HUES6 (cell line): ENCODE data around the gene EGFL7.

Experiments
- H3K27ac ChIP-seq: 2 replicates; pipeline ENCODE4 v1.7.0; 2013; ENCODE audit warnings: low read depth, mild to moderate bottlenecking, low read length, inconsistent platforms
- H3K27me3 ChIP-seq: 2 replicates; pipeline ENCODE4 v1.6.1; 2013; ENCODE audit warnings: low read length; ENCODE audit not compliant: control insufficient read depth, insufficient read depth
- H3K36me3 ChIP-seq: 2 replicates; pipeline ENCODE4 v1.6.1; 2013; ENCODE audit warnings: low read length; ENCODE audit not compliant: control insufficient read depth, insufficient read depth
- H3K4me1 ChIP-seq: 2 replicates; pipeline ENCODE4 v1.6.1; 2013; ENCODE audit warnings: low read length; ENCODE audit not compliant: control insufficient read depth, insufficient read depth
- H3K4me3 ChIP-seq: 2 replicates; pipeline ENCODE4 v1.5.1; 2013; ENCODE audit warnings: low read depth, low read length
- H3K9ac ChIP-seq: one replicate; pipeline ENCODE4 v1.6.1; 2013; ENCODE audit warnings: mild to moderate bottlenecking, low read length
- H3K9me3 ChIP-seq: 2 replicates; pipeline ENCODE4 v1.6.1; 2013; ENCODE audit warnings: low read depth, low read length; ENCODE audit not compliant: control insufficient read depth, insufficient read depth

EGFL7 gene

GRCh38 chr9:136646827-136647711 lies 15.6 kb upstream of the EGFL7 start:
- H3K27ac ChIP-seq = no peak overlapping the region
- no peak overlapping the region for H3K9ac ChIP-seq
- no peak overlapping the region for H3K4me3 ChIP-seq

DNA sequence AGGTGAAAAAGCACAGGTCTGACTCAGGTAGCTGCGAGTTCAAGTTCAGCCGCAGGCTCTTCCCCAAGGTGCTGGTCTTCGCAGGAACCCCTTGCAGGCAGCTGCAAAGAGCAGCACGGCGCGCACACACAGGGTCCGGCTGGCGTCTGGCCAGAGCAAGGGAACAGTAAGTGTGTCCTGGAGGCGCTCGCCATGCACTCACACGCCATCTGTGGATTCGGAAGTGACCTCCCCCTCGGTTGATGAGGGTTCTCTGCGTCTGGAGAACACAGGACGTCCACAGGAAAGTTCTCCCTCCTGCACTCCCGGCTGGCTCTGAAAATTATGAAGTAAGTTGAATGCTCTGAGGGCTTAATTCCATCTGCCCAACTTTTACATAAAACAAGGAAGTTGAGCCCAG lies 14.0 kb upstream of the EGFL7 start:
- peaks cover 20% of the 10 kb centered on the region; the same call in 1 of the 2 replicates for H3K4me1 ChIP-seq
- no peaks in the 10 kb centered on the region for H3K36me3 ChIP-seq
- no peak overlapping the region for H3K4me3 ChIP-seq
- H3K27me3 ChIP-seq = peaks cover 6% of the 10 kb centered on the region
- no peak overlapping the region for H3K9ac ChIP-seq
- H3K9me3 ChIP-seq = no peaks in the 10 kb centered on the region
- H3K27ac ChIP-seq = no peak overlapping the region

More at GRCh38 chr9:136646827-136647711, 15.6 kb upstream of the EGFL7 start:
- Histone ChIP-seq H3K36me3 (no peaks in the 10 kb centered on the region), H3K4me1 (peaks cover 22% of the 10 kb centered on the region; the same call in 1 of the 2 replicates), H3K9me3 (no peaks in the 10 kb centered on the region), H3K27me3 (peaks cover 15% of the 10 kb centered on the region)

- no peak overlapping the region for H3K4me3 ChIP-seq
- no peak overlapping the region for H3K27ac ChIP-seq
- H3K4me1 ChIP-seq = peaks cover 11% of the 10 kb centered on the region; the same call in 1 of the 2 replicates
- H3K36me3 ChIP-seq = no peaks in the 10 kb centered on the region
- H3K9ac ChIP-seq = no peak overlapping the region
- H3K27me3 ChIP-seq = no peaks in the 10 kb centered on the region
- no peaks in the 10 kb centered on the region for H3K9me3 ChIP-seq
Observed at GRCh38 chr9:136650021-136650420, 12.7 kb upstream of the EGFL7 start.

- no peak overlapping the region for H3K9ac ChIP-seq
- H3K9me3 ChIP-seq = no peaks in the 10 kb centered on the region
- no peaks in the 10 kb centered on the region for H3K27me3 ChIP-seq
- no peaks in the 10 kb centered on the region for H3K36me3 ChIP-seq
- no peak overlapping the region for H3K27ac ChIP-seq
- H3K4me3 ChIP-seq = no peak overlapping the region
- peaks cover 11% of the 10 kb centered on the region; the same call in 1 of the 2 replicates for H3K4me1 ChIP-seq
Observed at GRCh38 chr9:136650648-136651047, 12.1 kb upstream of the EGFL7 start.

GRCh38 chr9:136651860-136652259 lies 10.9 kb upstream of the EGFL7 start:
- peaks cover 2% of the 10 kb centered on the region; the same call in 1 of the 2 replicates for H3K4me1 ChIP-seq
- no peaks in the 10 kb centered on the region for H3K9me3 ChIP-seq
- H3K27ac ChIP-seq = no peak overlapping the region
- no peak overlapping the region for H3K9ac ChIP-seq
- no peaks in the 10 kb centered on the region for H3K27me3 ChIP-seq
- no peaks in the 10 kb centered on the region for H3K36me3 ChIP-seq
- H3K4me3 ChIP-seq = no peak overlapping the region

DNA sequence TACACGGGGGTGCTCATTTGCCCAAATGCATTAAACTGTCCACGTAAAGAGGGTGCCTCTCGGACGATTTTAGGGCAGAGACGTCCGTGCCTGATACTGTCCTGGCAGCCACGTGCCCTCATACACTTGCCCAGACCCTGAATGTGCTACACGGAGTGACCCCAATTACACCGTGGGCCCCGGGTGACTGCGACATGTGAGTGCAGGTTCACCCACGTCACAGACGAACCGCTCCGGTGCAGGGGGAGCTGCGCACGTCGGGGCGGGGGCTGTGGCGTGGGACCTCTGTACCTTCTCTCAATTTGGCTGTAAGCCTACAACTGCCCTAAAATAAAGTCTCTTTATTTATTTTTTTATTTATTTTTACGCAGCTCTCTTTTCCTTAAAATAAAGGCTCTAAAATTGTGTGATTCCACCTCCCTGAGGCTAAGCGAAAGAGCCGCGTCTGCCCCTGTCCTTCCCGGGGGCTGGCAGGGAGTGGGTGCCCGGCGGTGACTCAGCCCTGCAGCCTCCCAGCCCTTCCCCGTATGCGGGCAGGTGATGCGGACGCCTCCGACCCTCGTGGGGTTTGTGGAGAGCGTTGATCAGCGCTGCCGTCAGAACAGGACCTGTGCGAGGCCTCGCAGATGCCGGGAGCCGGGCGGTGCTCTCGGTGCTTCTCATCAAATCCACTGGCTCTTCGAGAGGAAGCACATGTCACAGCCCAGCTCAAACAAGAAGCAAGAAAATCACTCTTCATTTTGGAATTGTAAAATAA lies 9.2 kb upstream of the EGFL7 start:
- H3K4me1 ChIP-seq = no peaks in the 10 kb centered on the region
- no peaks in the 10 kb centered on the region for H3K9me3 ChIP-seq
- H3K4me3 ChIP-seq = no peak overlapping the region
- H3K36me3 ChIP-seq = no peaks in the 10 kb centered on the region
- H3K27me3 ChIP-seq = no peaks in the 10 kb centered on the region; the same call in 1 of the 2 replicates
- H3K27ac ChIP-seq = no peak overlapping the region
- no peak overlapping the region for H3K9ac ChIP-seq

- H3K27ac ChIP-seq = no peak overlapping the region
- H3K27me3 ChIP-seq = no peaks in the 10 kb centered on the region; the same call in 1 of the 2 replicates
- no peaks in the 10 kb centered on the region for H3K4me1 ChIP-seq
- H3K9me3 ChIP-seq = no peaks in the 10 kb centered on the region
- H3K36me3 ChIP-seq = no peaks in the 10 kb centered on the region
- H3K9ac ChIP-seq = no peak overlapping the region
- H3K4me3 ChIP-seq = no peak overlapping the region
Observed at GRCh38 chr9:136654820-136655535, 7.7 kb upstream of the EGFL7 start.

GRCh38 chr9:136655536-136656182 lies 7.1 kb upstream of the EGFL7 start:
- Histone ChIP-seq H3K4me1 (no peaks in the 10 kb centered on the region), H3K27me3 (no peaks in the 10 kb centered on the region; the same call in 1 of the 2 replicates), H3K36me3 (no peaks in the 10 kb centered on the region), H3K27ac (no peak overlapping the region), H3K9ac (no peak overlapping the region), H3K9me3 (no peaks in the 10 kb centered on the region), H3K4me3 (no peak overlapping the region)

DNA sequence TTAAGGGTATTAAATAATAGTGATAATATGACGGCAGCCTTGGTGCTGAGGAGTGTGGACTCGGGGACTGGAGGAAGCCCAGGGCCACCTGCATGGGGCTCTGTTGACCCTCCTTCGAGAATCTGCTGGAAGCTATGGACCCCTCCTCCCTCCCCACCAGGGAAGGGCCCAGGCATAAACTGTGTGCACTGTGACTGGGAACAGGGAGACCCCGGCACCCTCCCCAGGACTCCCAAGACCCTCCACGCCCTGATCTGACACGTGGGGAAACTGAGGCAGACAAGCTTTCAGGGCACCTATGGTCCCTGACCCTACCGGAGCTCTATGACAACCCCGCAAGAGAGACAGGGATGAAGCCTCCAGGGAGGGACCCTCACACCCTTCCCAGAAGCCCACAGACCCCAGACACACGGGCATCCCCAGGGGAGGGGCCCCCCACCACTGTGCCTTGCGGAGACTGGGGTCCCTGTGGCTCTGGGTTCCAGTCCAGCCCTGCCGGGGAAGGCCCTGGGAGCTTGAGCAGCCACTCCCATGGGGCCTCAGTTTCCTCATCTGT lies 6.5 kb upstream of the EGFL7 start:
- H3K4me3 ChIP-seq = no peak overlapping the region
- no peaks in the 10 kb centered on the region for H3K4me1 ChIP-seq
- no peaks in the 10 kb centered on the region; the same call in 1 of the 2 replicates for H3K27me3 ChIP-seq

More for the DNA sequence above, 6.5 kb upstream of the EGFL7 start:
- Histone ChIP-seq H3K27ac (no peak overlapping the region), H3K9ac (no peak overlapping the region), H3K36me3 (no peaks in the 10 kb centered on the region), H3K9me3 (no peaks in the 10 kb centered on the region)
